ENCODE results near the gene KLK1. TPM values are rescaled to one million over a fixed set of nuclear protein-coding genes. Genes with fewer than 3 reads are reported as not detected.

The KLK1 gene
- total and polyA plus RNA-seq, 2 of the 13 experiments (the other 11 are each of a cell fraction or from before 2014, with no cell fraction given), result not detected

- Histone ChIP-seq H3K9me3 (ENCODE audit: low read length) (no peaks in the 10 kb centered on the region), H4K20me1 (ENCODE audit: insufficient read depth, low read length) (no peaks in the 10 kb centered on the region), H3K9ac (ENCODE audit: insufficient read depth, low read depth, low read length) (peak overlapping the region; percentile 47; the same call in 1 of the 2 replicates), H3K79me2 (ENCODE audit: insufficient read depth, low read length) (no peaks in the 10 kb centered on the region), H3K27me3 (ENCODE audit: control insufficient read depth in 1 of 2, insufficient read depth in 2 of 2, low read length in 2 of 2) (peaks cover 0 to 30% of the 10 kb centered on the region in 2 experiments; a peak in 2 of 5 replicates), H3K27ac (ENCODE audit: extremely low read length, insufficient read depth, low read length) (no peak overlapping the region), H2AFZ (ENCODE audit: low read length) (no peak overlapping the region), H3K4me1 (ENCODE audit: insufficient read depth, low read length) (peaks cover 17% of the 10 kb centered on the region), H3K4me3 (replicated peaks in 1 of 3; ENCODE audit: insufficient read depth in 1 of 3, low read depth in 2 of 3, low read length in 3 of 3) (peak overlapping the region in 2 of 3 experiments; percentile 47 to 80; a peak in 4 of 6 replicates), H3K4me2 (ENCODE audit: low read depth, low read length) (peak overlapping the region; percentile 77), H3K36me3 (replicated peaks in 1 of 2; ENCODE audit: control insufficient read depth in 1 of 2, insufficient read depth in 2 of 2, low read length in 2 of 2) (no peaks in the 10 kb centered on the region)
- in situ Hi-C loops (cut with HindIII; ENCODE audit: extremely low pct_ligation_motif_present, low pct_unique_long_range_greater_than_20kb), result no loop called here
- DNase-seq (ENCODE audit: low spot score), result no peak
- intact Hi-C loops (cut with micrococcal nuclease; ENCODE audit: unreplicated experiment), result no loop called here
- no TSS peak for BruUV-seq (replicated peaks)
- CTCF ChIA-PET (ENCODE audit: low intra/inter-chr PET ratio, low total read pairs), result no interaction called here
- FAIRE-seq, result no peak
- TF ChIP-seq KAT2B (IDR thresholded peaks at IDR 0.05; ENCODE audit: borderline replicate concordance, low read depth, low read length) (no peak), HMGXB3 (CRISPR knock-in tag; IDR thresholded peaks at IDR 0.05; ENCODE audit: borderline replicate concordance) (no peak), ZNF589 (CRISPR knock-in tag; conservative IDR thresholded peaks at IDR 0.05) (0 out of 2 replicates have a peak, but pooled peaks have one; percentile 22), JUNB (CRISPR knock-in tag; IDR thresholded peaks at IDR 0.05; ENCODE audit: borderline replicate concordance) (no peak), ZFP91 (CRISPR knock-in tag; IDR thresholded peaks at IDR 0.05; ENCODE audit: borderline replicate concordance) (peak; percentile 8; the same call in 1 of the 2 replicates), ZNF598 (CRISPR knock-in tag; IDR thresholded peaks at IDR 0.05; ENCODE audit: borderline replicate concordance) (no peak), GTF2F1 (IDR thresholded peaks at IDR 0.05; ENCODE audit: low read length) (no peak), TARDBP (CRISPR knock-in tag; IDR thresholded peaks at IDR 0.05) (no peak)
- TF ChIP-seq, protein P1, sequence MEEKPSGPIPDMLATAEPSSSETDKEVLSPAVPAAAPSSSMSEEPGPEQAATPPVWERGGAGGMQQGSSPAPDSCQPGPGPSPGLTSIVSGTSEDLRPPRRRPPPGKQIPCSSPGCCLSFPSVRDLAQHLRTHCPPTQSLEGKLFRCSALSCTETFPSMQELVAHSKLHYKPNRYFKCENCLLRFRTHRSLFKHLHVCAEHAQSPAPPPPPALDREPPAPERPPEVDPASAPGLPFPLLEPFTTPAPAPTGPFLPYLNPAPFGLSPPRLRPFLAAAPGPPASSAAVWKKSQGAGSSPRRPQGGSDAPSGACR (CRISPR knock-in tag; IDR thresholded peaks at IDR 0.05), result no peak
- peak; percentile 33 for ATAC-seq
- POLR2A ChIA-PET, result interaction anchor here (0.8 kb wide), 1 partner anchor 32 kb away, joined by 3 read pairs; no protein-coding TSS in a partner anchor
- WGBS (ENCODE audit: low lambda C conversion rate), result 29% methylated on average over 19 of the region's 19 CpGs
Measured at GRCh38 chr19:50836543-50837195, 13.1 kb upstream of the KLK1 start.

All from HepG2 (cell line).